DMS79 treated with DMSO at 0.1 percent for 48 hours (cell line): ENCODE results near the gene C20orf96.

Experiments used
- DNase-seq: peaks from one replicate; lab custom pipeline; 2025; lab: John Stamatoyannopoulos, UW

C20orf96 gene

GRCh38 chr20:312067-312466, 21.5 kb upstream of the C20orf96 start:
- DNase-seq: no peak

- DNase-seq: no peak
Observed at GRCh38 chr20:311609-312008, 21.1 kb upstream of the C20orf96 start.

GRCh38 chr20:310645-311044, 20.1 kb upstream of the C20orf96 start:
- no peak for DNase-seq

- DNase-seq: peak; percentile 90
Observed at GRCh38 chr20:309841-310644, 19.5 kb upstream of the C20orf96 start.

- DNase-seq: peak; percentile 45
Observed at GRCh38 chr20:309306-309840, 18.8 kb upstream of the C20orf96 start.

GRCh38 chr20:308427-309038, 18.0 kb upstream of the C20orf96 start:
- DNase-seq: no peak

- no peak for DNase-seq
Observed at GRCh38 chr20:305745-306144, 15.2 kb upstream of the C20orf96 start.

- DNase-seq: no peak
Observed at GRCh38 chr20:301886-302848, 11.6 kb upstream of the C20orf96 start.

- no peak for DNase-seq
Observed at GRCh38 chr20:300345-300990, 9.9 kb upstream of the C20orf96 start.

GRCh38 chr20:298776-299391, 8.3 kb upstream of the C20orf96 start:
- DNase-seq: no peak

GRCh38 chr20:297925-298775, 7.6 kb upstream of the C20orf96 start:
- DNase-seq: peak; percentile 21

- peak; percentile 74 for DNase-seq
Observed at GRCh38 chr20:297098-297924, 6.8 kb upstream of the C20orf96 start, which contains the start of gene ZCCHC3. Gene ZCCHC3, plus strand, starts transcription at chr20:297570. Its CDS starts 17 bp downstream, at chr20:297587.

- DNase-seq: no peak
Observed at GRCh38 chr20:295804-296203, 5.3 kb upstream of the C20orf96 start.

- DNase-seq: no peak
Observed at GRCh38 chr20:294602-295001, 4.1 kb upstream of the C20orf96 start.

GRCh38 chr20:289693-290083, 862 bp downstream of the C20orf96 start:
- no peak for DNase-seq

GRCh38 chr20:288956-289692, 1.4 kb downstream of the C20orf96 start:
- no peak for DNase-seq

- no peak for DNase-seq
Observed at GRCh38 chr20:286508-286907, 4.0 kb downstream of the C20orf96 start.

- no peak for DNase-seq
Observed at GRCh38 chr20:284172-284571, 6.4 kb downstream of the C20orf96 start.
